AML-193 (cell line): Measurements from ENCODE around the gene RREB1.

Experiments used
- DNase-seq, 2 experiments: peaks; one replicate each; lab custom pipeline; 2025; lab: John Stamatoyannopoulos, UW

RREB1 gene

DNA sequence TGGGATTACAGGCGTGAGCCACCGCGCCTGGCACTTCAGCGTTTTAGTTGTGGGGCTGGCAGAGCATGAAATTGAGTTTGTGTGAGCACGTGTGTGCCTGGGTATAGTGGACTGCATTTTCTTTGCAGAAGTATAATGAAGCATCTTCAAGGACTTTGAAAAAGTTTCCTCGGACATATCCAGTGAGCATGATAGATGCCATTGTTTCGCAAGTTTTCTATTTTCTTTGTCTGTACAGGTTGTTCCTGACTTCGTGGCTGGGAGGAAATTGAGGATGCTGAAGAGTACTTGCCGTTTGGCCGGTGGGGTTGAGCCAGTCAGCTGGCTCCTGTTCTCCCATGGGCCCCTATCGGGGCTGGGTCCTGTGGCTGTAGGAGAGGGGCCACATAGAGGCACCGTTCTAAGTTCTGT lies 55.9 kb downstream of the RREB1 start:
- no peak for DNase-seq

DNA sequence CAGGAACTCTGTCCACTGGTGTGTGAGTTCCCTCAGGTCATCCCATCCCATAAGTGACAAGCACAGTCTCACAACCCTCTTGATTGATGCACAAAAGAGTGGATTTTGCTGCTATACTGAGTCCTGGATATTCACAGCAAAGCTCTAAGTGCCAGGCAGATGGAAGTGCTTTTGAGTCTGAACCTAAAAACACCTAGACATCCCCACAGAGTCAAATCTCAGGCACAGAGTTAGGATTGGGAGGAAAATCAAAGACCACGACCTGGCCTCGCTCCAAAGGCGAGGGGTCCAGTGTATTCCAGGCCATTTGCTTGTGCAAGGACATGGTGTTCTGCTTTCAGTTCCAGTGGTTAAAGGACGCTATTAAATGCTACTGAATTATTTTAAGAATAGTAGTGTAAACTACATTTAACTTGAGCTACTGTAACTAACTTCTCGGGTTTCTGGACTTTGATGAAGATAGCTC lies 56.8 kb downstream of the RREB1 start:
- DNase-seq, result no peak

DNA sequence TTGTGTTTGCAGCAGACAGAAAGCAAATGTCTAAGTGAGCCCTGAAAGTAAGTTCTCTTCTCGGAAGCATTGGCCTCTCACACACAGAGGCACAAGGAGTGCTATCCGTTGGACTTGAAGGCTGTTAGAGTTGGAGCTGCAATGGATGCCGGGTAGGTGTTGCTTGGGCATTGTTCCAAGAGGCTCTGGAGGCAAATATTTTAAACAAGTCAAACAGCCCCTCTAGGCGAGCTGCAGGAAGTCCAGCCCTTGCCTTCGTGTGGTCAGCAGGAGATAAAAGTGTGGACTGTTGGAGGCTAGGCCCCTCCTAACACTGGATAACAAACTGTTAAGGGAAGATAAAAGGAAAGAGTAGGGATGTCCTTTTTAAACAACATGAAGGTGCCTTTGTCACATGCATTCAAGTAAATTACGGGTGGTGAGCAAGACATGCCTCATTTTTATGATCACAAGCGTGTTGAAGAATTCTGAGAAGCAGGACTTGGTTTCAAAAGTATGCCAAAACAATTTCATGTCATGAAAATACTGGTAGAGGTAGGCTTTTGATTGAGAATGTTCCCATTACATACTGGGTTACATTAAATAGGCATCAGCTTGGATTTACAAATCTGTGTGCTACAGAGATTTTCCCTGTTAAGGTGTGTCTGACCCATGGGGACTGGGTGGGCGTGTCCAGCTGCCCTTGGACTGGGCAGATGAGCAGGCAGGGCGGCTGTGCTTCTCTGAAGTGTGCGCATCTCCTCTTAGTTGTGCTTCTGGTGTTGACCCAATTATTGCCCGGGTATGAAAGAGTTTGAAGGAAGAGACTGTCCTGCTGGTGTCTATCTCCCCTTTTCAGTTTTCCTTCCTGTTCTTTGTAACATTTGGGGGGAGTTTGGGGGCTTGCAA lies 57.5 kb downstream of the RREB1 start:
- DNase-seq, result no peak

GRCh38 chr6:7165890-7166267 lies 58.1 kb downstream of the RREB1 start:
- DNase-seq, result no peak

- DNase-seq, result peak; percentile 41 to 71
Measured at GRCh38 chr6:7166410-7167293, 58.9 kb downstream of the RREB1 start.

GRCh38 chr6:7169296-7169721 lies 61.5 kb downstream of the RREB1 start:
- no peak for DNase-seq

GRCh38 chr6:7170117-7170732 lies 62.5 kb downstream of the RREB1 start:
- no peak for DNase-seq

DNA sequence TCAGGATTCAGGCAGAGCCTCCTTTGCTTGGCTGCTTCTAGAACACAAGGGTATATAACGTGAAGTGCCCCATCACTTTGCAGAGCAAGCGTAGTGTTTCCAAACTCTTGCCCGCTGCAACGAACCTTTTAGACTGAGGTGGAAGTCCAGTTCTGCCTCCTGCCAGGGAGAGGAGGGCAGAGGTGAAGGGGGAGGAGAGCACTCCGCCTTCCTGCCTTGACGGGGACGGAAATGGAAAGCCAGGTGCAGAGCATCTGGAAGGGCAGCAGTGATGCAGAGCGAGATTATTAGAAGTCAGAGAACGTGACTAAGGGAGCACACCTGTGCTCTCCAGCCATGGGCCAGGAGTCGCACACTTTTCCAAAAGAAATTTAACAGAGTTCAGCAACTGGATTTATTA lies 63.4 kb downstream of the RREB1 start:
- DNase-seq, result no peak

GRCh38 chr6:7171733-7172132 lies 64.0 kb downstream of the RREB1 start:
- DNase-seq, result no peak

- DNase-seq, result no peak
Measured at GRCh38 chr6:7172649-7173048, 64.9 kb downstream of the RREB1 start.

- no peak for DNase-seq
Measured at GRCh38 chr6:7173843-7174503, 66.2 kb downstream of the RREB1 start.

- DNase-seq, result no peak
Measured at GRCh38 chr6:7175462-7175861, 67.7 kb downstream of the RREB1 start.

- DNase-seq, result no peak
Measured at GRCh38 chr6:7176208-7176607, 68.4 kb downstream of the RREB1 start.

GRCh38 chr6:7178280-7178679 lies 70.5 kb downstream of the RREB1 start:
- DNase-seq, result no peak

- DNase-seq, result no peak
Measured at GRCh38 chr6:7180751-7181150, 73.0 kb downstream of the RREB1 start.

- DNase-seq, result no peak
Measured at GRCh38 chr6:7183707-7184106, 75.9 kb downstream of the RREB1 start.

GRCh38 chr6:7184502-7184901 lies 76.7 kb downstream of the RREB1 start:
- DNase-seq, result no peak

DNA sequence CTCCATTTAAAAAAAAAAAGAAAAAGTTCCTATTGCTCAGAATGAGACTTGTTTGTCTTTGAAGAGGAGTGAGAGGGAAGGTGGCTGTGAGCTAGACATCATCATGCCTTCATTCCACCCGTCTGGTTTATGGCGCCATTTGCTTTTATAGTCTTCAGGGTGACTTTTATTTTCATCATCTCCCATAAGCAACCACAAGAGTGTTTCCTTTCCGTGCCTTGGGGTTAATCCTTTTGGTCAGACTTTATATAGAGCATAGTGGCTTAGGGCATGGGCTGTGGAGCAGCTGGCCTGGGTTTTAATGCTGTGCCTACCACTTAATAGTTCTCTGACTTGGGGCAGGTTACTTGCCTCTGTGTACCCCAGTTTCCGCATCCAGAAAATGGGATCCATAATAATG lies 77.8 kb downstream of the RREB1 start:
- no peak for DNase-seq

GRCh38 chr6:7188492-7188891 lies 80.7 kb downstream of the RREB1 start:
- DNase-seq, result no peak

- no peak for DNase-seq
Measured at GRCh38 chr6:7189101-7189758, 81.5 kb downstream of the RREB1 start.

- no peak for DNase-seq
Measured at GRCh38 chr6:7190791-7191190, 83.0 kb downstream of the RREB1 start.
